K562 (cell line): Measurements from ENCODE around the gene DGCR2. TPM values are rescaled to one million over a fixed set of nuclear protein-coding genes. Genes with fewer than 3 reads are reported as not detected.

Source experiments
- AFF1 ChIP-seq, 2 experiments: fragments of 450-650 bp; IDR thresholded peaks; 2 replicates each; pipeline ENCODE4 v1.6.1; 2018; ENCODE audit warnings: mild to moderate bottlenecking in 2 of 2, low read depth in 1 of 2; ENCODE audit not compliant: partially characterized antibody in 2 of 2
- CBX1 ChIP-seq: sonication (generic); IDR thresholded peaks from 2 replicates; pipeline ENCODE4 v1.6.1; 2016; ENCODE audit warnings: antibody characterized with exemption, low read depth, mild to moderate bottlenecking
- CREBBP ChIP-seq: IDR thresholded peaks from one replicate; pipeline ENCODE4 v1.6.1; 2012; ENCODE audit warnings: low read depth, mild to moderate bottlenecking, control low read depth, inconsistent platforms, low read length
- CTBP1 ChIP-seq: fragments of 450-650 bp; IDR thresholded peaks from 2 replicates; pipeline ENCODE4 v1.6.1; 2016; ENCODE audit warnings: borderline replicate concordance
- CUX1 ChIP-seq: fragments of 200-800 bp; sonication (Bioruptor generic); IDR thresholded peaks from 2 replicates; pipeline ENCODE4 v1.6.1; 2016; ENCODE audit warnings: missing genetic modification characterization, missing compliant biosample characterization
- CXXC5 ChIP-seq: fragments of 250-450 bp; sonication (Bioruptor Pico); IDR thresholded peaks from 2 replicates; pipeline ENCODE4 v1.8.0; 2022; ENCODE audit warnings: inconsistent platforms, mild to moderate bottlenecking, moderate library complexity
- ESRRB ChIP-seq: fragments of 250-450 bp; sonication (Bioruptor Pico); IDR thresholded peaks from 2 replicates; pipeline ENCODE4 v1.5.0; 2020; ENCODE audit warnings: mild to moderate bottlenecking, moderate library complexity, borderline replicate concordance
- ETV1 ChIP-seq: fragments of 450-650 bp; conservative IDR thresholded peaks from 2 replicates; pipeline ENCODE4 v1.6.1; 2016; ENCODE audit warnings: missing genetic modification characterization, control low read depth, low read depth, missing compliant biosample characterization
- MNT ChIP-seq, 2 experiments: fragments of 450-650 bp; conservative IDR thresholded peaks; 2 replicates each; pipeline ENCODE4 v1.6.1; 2017; ENCODE audit warnings: mild to moderate bottlenecking in 2 of 2, moderate library complexity in 2 of 2
- MTA3 ChIP-seq: fragments of 450-650 bp; formaldehyde crosslinking; IDR thresholded peaks from 2 replicates; pipeline ENCODE4 v1.6.1; 2017; ENCODE audit warnings: mild to moderate bottlenecking, borderline replicate concordance
- SNRNP70 ChIP-seq: fragments of 200-400 bp; formaldehyde crosslinking; optimal IDR thresholded peaks from 2 replicates; pipeline ENCODE3; 2017; ENCODE audit warnings: low read depth, low read length
- SP2 ChIP-seq: IDR thresholded peaks from 2 replicates; pipeline ENCODE4 v1.6.1; 2011; ENCODE audit warnings: mild to moderate bottlenecking, low read depth, low read length, moderate library complexity; ENCODE audit not compliant: poor library complexity, severe bottlenecking; ENCODE audit errors: extremely low read depth
- ZBTB17 ChIP-seq: fragments of 450-650 bp; formaldehyde crosslinking; IDR thresholded peaks from 2 replicates; pipeline ENCODE4 v1.4.0; 2020; ENCODE audit warnings: mild to moderate bottlenecking
- ZNF263 ChIP-seq: sonication (generic); formaldehyde crosslinking; IDR thresholded peaks from 2 replicates; pipeline ENCODE4 v1.8.0; 2022; ENCODE audit warnings: mild to moderate bottlenecking, missing genetic modification reagents, borderline replicate concordance
- ZNF586 ChIP-seq: fragments of 450-650 bp; formaldehyde crosslinking; conservative IDR thresholded peaks from 2 replicates; pipeline ENCODE4 v1.4.0; 2020; ENCODE audit warnings: mild to moderate bottlenecking, moderate library complexity
- ZNF655 ChIP-seq: fragments of 250-450 bp; sonication (Bioruptor Pico); IDR thresholded peaks from 2 replicates; pipeline ENCODE4 v1.5.0; 2021
- ZNF778 ChIP-seq: fragments of 450-650 bp; formaldehyde crosslinking; IDR thresholded peaks from 2 replicates; pipeline ENCODE4 v1.4.0; 2020; ENCODE audit warnings: mild to moderate bottlenecking, moderate library complexity
- polyA plus RNA-seq, 8 experiments: library from polyadenylated mRNA; depleted of rRNA in 4 of 8; stranded (reverse) in 5 of 8; unstranded in 3 of 8; fragments of >200 nt; fragmentation: Nextera tagmentation in 2 of 8; fragmentation: Illumina TruSeq in 1 of 8; extraction: Ambion mirVana in 2 of 8; extraction: Trizol in 1 of 8; gene quantifications; 2 replicates each; pipeline versions ENCODE4 v1.2.1 to v1.2.3, GENCODE V29; 2011 to 2014; ENCODE audit warnings: inconsistent platforms in 1 of 8, missing spikeins in 1 of 8
- total RNA-seq, 7 experiments: library from RNA; depleted of rRNA in 6 of 7; stranded (reverse); fragments of >200 nt in 6 of 7; fragmentation: Illumina TruSeq in 2 of 7; extraction: Trizol in 2 of 7; gene quantifications; 2 replicates each; pipeline versions ENCODE4 v1.2.1 to v1.2.3, GENCODE V29; 2011 to 2021; ENCODE audit warnings: low replicate concordance in 1 of 7

DGCR2 gene
- total and polyA plus RNA-seq, 9 of the 15 experiments (the other 6 are each of a cell fraction or from before 2014, with no cell fraction given): 0.69 to 101 (median 56.4) TPM

GRCh38 chr22:19166421-19166820 lies 44.2 kb upstream of the DGCR2 start (continued):
- TF ChIP-seq MNT (conservative IDR thresholded peaks at IDR 0.05) (no peak), CXXC5 (CRISPR knock-in tag) (0 out of 2 replicates have a peak, but pooled peaks have one; percentile 20), AFF1 (IDR thresholded peaks at IDR 0.05; ENCODE audit: low read depth in 1 of 2, partially characterized antibody in 2 of 2) (no peak), ETV1 (tag) (no peak), CUX1 (CRISPR knock-in tag) (no peak), ZNF586 (CRISPR knock-in tag) (no peak), CBX1 (no peak), ZBTB17 (CRISPR knock-in tag) (no peak), MTA3 (no peak), ZNF778 (CRISPR knock-in tag) (no peak), CREBBP (no peak), ZNF263 (no peak), SNRNP70 (no peak), ZNF655 (CRISPR knock-in tag) (no peak), ESRRB (CRISPR knock-in tag) (no peak), CTBP1 (no peak), SP2 (peak; percentile 11)
